WTC11 (cell line): ENCODE data around the gene SLC22A4. TPM values are rescaled to one million over a fixed set of nuclear protein-coding genes. Genes with fewer than 3 reads are reported as not detected.

Source experiments
- ATAC-seq: fragments of 200-7000 bp; cut with Tn5 transposase; 2 replicates; pipeline ENCODE4 v1.10.0; 2021; ENCODE audit warnings: mild to moderate bottlenecking, moderate library complexity
- CTCF ChIA-PET: fragments of 300-600 bp; sonication (Branson Sonifier 250); formaldehyde crosslinking; loops from one replicate; lab custom pipeline; 2021; ENCODE audit warnings: antibody characterized with exemption; lab: Charles Lee
- POLR2A ChIA-PET: fragments of 350-600 bp; sonication (Branson Sonifier 250); formaldehyde crosslinking; loops from one replicate; lab custom pipeline; 2021; ENCODE audit warnings: antibody characterized with exemption; lab: Charles Lee
- DNase-seq: peaks from one replicate; pipeline ENCODE4 v3.0.0; 2021; ENCODE audit warnings: low spot score
- H3K27ac Mint-ChIP-seq: 2 replicates; pipeline ENCODE4 v1.8.0; 2021; ENCODE audit warnings: mixed read lengths
- H3K27me3 Mint-ChIP-seq: 2 replicates; pipeline ENCODE4 v1.8.0; 2021; ENCODE audit warnings: low read depth, mild to moderate bottlenecking, moderate library complexity, mixed read lengths
- H3K36me3 Mint-ChIP-seq: 2 replicates; pipeline ENCODE4 v1.8.0; 2021; ENCODE audit warnings: mixed read lengths
- H3K4me1 Mint-ChIP-seq: 2 replicates; pipeline ENCODE4 v1.8.0; 2022; ENCODE audit warnings: mixed read lengths
- H3K4me3 Mint-ChIP-seq: 2 replicates; pipeline ENCODE4 v1.8.0; 2021; ENCODE audit warnings: mild to moderate bottlenecking, moderate library complexity, mixed read lengths
- H3K9me3 Mint-ChIP-seq: 2 replicates; pipeline ENCODE4 v1.8.0; 2021; ENCODE audit warnings: mixed read lengths
- AFF4 ChIP-seq: sonication (generic); formaldehyde crosslinking; IDR thresholded peaks from 2 replicates; pipeline ENCODE4 v1.8.1; 2023; ENCODE audit warnings: mild to moderate bottlenecking, missing genetic modification reagents, borderline replicate concordance
- ARID4B ChIP-seq: sonication (generic); formaldehyde crosslinking; IDR thresholded peaks from 2 replicates; pipeline ENCODE4 v1.8.0; 2023; ENCODE audit warnings: missing genetic modification reagents, mild to moderate bottlenecking, borderline replicate concordance
- ATF3 ChIP-seq: sonication (generic); formaldehyde crosslinking; conservative IDR thresholded peaks from 2 replicates; pipeline ENCODE4 v1.8.1; 2022; ENCODE audit warnings: mild to moderate bottlenecking, missing genetic modification reagents
- MXD4 ChIP-seq: fragments of 250-450 bp; sonication (Bioruptor Pico); IDR thresholded peaks from 2 replicates; pipeline ENCODE4 v1.8.0; 2021; ENCODE audit warnings: mild to moderate bottlenecking, moderate library complexity, borderline replicate concordance
- SOX15 ChIP-seq: fragments of 250-450 bp; sonication (Bioruptor Pico); IDR thresholded peaks from 2 replicates; pipeline ENCODE4 v1.9.0; 2021; ENCODE audit warnings: mild to moderate bottlenecking
- ZNF425 ChIP-seq: fragments of 250-450 bp; sonication (Bioruptor Pico); conservative IDR thresholded peaks from 2 replicates; pipeline ENCODE4 v1.9.0; 2021; ENCODE audit warnings: mild to moderate bottlenecking
- ZSCAN18 ChIP-seq: fragments of 250-450 bp; sonication (Bioruptor Pico); IDR thresholded peaks from 2 replicates; pipeline ENCODE4 v2.1.2; 2022; ENCODE audit warnings: mild to moderate bottlenecking, moderate library complexity
- total RNA-seq: library from RNA; stranded (reverse); gene quantifications from 3 replicates; pipeline ENCODE4 v1.2.3, GENCODE V29; 2021
- TF ChIP-seq, protein P1 (sequence below): sonication (generic); formaldehyde crosslinking; IDR thresholded peaks from 2 replicates; pipeline ENCODE4 v1.8.1; 2022; ENCODE audit warnings: missing genetic modification reagents, borderline replicate concordance
- TF ChIP-seq, protein P2 (sequence below): sonication (generic); formaldehyde crosslinking; IDR thresholded peaks from 2 replicates; pipeline ENCODE4 v1.8.0; 2022; ENCODE audit warnings: mild to moderate bottlenecking, missing genetic modification reagents

The SLC22A4 gene
- total RNA-seq, 1 experiment from 2014 or later, result 0.35 TPM

DNA sequence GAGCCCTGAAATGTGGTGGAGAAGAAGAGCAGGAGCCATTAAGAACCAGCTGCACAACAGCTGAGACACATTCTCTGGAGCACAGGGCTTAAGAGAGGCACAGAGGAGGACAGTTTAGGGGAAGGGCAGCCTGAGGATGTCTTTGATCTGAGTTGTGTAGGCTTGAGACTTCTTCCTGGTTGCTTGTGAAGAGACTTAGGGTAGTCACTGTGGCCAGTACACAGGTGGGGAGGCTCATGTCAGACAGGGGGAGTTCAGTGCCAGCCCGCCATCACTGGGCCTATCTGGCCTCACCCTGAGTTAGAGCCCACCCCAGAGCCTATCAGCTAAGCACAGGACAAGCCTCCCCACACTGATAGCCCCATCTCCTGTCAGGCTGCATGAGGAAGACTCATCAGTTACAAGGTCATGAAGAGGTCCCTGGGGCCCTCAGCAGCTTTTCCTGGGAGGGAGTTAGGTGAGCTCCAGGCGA is 19.8 kb downstream of the SLC22A4 start (continued):
- TF ChIP-seq ARID4B (CRISPR knock-in tag), result no peak
- TF ChIP-seq, all 79 proteins: peak for 0

DNA sequence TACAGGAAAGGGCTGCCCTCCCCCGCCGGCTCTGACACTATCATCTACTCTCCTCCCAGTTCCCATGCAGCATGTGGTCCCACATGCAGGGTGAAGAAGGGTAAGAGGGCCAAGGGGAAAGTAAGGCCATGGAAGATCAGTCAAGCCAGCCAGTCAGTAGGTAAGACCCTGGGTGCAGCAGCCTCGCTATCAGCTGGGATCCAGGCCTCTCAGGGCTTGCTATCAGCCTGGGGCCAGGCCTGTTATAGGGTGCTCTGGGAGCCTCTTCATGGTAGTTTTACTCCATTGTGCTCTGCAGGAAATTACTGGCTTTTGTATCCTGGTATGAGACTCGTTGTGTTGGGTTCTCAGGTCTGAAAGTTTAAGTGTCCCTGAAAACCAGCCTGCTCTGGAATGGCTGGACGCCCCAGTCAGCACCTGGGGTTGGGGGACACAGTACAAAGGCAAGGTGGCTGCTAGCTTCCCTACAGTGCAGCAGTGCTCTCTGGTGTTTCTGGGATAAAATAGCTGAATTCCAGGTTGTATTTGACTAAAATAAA is 21.4 kb downstream of the SLC22A4 start:
- no peak for DNase-seq
- H3K27me3 Mint-ChIP-seq, result no peaks in the 10 kb centered on the region
- ATAC-seq, result peak; percentile 61
- H3K4me1 Mint-ChIP-seq, result no peaks in the 10 kb centered on the region
- H3K9me3 Mint-ChIP-seq, result no peaks in the 10 kb centered on the region
- CTCF ChIA-PET, result interaction anchor here (0.6 to 1.9 kb wide), 7 partner anchors 22 to 505 kb away, joined by 3 to 6 read pairs (median 4); partner anchors contain the start of gene SLC22A4
- no peaks in the 10 kb centered on the region for H3K36me3 Mint-ChIP-seq
- H3K4me3 Mint-ChIP-seq, result no peak overlapping the region
- POLR2A ChIA-PET, result no interaction called here
- no peak for TF ChIP-seq SOX15 (CRISPR knock-in tag)
- TF ChIP-seq AFF4 (CRISPR knock-in tag), result no peak
- no peak for TF ChIP-seq MXD4 (CRISPR knock-in tag)
- TF ChIP-seq, protein P1, sequence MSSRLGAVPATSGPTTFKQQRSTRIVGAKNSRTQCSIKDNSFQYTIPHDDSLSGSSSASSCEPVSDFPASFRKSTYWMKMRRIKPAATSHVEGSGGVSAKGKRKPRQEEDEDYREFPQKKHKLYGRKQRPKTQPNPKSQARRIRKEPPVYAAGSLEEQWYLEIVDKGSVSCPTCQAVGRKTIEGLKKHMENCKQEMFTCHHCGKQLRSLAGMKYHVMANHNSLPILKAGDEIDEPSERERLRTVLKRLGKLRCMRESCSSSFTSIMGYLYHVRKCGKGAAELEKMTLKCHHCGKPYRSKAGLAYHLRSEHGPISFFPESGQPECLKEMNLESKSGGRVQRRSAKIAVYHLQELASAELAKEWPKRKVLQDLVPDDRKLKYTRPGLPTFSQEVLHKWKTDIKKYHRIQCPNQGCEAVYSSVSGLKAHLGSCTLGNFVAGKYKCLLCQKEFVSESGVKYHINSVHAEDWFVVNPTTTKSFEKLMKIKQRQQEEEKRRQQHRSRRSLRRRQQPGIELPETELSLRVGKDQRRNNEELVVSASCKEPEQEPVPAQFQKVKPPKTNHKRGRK (CRISPR knock-in tag), result no peak
- TF ChIP-seq, protein P2, sequence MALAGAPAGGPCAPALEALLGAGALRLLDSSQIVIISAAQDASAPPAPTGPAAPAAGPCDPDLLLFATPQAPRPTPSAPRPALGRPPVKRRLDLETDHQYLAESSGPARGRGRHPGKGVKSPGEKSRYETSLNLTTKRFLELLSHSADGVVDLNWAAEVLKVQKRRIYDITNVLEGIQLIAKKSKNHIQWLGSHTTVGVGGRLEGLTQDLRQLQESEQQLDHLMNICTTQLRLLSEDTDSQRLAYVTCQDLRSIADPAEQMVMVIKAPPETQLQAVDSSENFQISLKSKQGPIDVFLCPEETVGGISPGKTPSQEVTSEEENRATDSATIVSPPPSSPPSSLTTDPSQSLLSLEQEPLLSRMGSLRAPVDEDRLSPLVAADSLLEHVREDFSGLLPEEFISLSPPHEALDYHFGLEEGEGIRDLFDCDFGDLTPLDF (CRISPR knock-in tag), result no peak
- TF ChIP-seq ZNF425, result no peak
- TF ChIP-seq ZSCAN18 (CRISPR knock-in tag), result no peak
- TF ChIP-seq ATF3 (CRISPR knock-in tag), result no peak
- H3K27ac Mint-ChIP-seq, result no peak overlapping the region; the same call in 1 of the 2 replicates
